Activated CD4-positive, CD25-positive, alpha-beta regulatory T cell treated with anti-CD3 and anti-CD28 coated beads, Interleukin-2, amount 50 U/mL, for 16 hours (primary cell): ENCODE data around the gene CRISPLD2.
"Not testable (repeated sequence)": the region's sequence is repeated elsewhere in the genome, so short reads cannot be mapped to it uniquely, and the experiment has no call there.

Experiments used
- DNase-seq: peaks from one replicate; pipeline ENCODE4 v3.0.0-alpha.2; 2020; ENCODE audit warnings: low read depth, low spot score

CRISPLD2 gene

GRCh38 chr16:84929421-84930297 lies 109.9 kb downstream of the CRISPLD2 start:
- no peak for DNase-seq

DNA sequence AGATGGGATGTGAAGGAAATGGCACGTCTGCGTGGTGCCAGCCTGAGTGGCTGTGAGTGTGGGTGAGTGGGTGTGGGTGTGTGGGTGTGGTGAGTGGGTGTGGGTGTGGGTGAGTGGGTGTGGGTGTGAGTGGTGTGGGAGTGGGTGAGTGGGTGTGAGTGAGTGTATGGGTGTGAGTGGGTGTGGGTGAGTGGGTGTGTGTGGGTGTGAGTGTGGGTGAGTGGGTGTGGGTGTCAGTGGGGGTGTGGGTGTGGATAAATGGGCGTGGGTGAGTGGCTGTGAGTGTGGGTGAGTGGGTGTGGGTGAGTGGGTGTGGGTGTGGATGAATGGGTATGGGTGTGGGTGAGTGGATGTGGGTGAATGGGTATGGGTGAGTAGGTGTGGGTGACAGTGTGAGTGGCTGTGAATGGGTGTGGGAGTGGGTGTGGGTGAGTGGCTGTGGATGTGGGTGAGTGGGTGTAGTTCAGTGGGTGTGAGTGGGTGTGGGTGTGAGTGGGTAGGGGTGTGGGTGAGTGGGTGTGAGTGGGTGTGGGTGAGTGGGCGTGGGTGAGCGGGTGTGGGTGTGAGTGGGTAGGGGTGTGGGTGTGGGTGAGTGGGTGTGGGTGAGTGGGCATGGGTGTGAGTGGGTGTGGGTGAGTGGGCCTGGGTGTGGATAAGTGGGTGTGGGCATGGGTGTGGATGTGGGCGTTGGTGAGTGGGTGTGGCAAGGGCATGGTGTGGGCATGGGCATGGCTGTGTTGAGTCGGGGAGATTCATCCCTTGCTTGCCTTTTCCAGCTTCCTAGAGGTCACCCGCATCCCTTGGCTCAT lies 110.7 kb downstream of the CRISPLD2 start:
- no peak for DNase-seq

DNA sequence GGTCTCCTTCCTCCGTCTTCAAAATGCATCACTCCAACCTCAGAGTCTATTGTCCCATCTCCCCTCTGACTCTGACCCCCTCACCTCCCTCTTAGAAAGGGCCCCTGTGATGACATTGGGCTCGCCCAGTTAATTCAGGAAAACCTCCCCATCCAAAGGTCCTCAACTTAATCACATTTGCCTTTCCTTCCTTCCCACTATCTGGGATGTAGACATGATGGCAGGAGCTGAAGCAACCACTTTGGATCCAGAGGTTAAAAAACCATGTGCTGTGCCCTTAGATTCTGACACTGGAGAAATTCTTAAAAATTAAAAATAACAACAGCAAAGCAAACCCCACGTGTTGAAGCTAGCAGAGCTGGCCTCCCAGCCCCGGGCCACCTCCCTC lies 111.3 kb downstream of the CRISPLD2 start:
- DNase-seq = no peak

GRCh38 chr16:84931506-84931905 lies 111.7 kb downstream of the CRISPLD2 start:
- DNase-seq = no peak

DNA sequence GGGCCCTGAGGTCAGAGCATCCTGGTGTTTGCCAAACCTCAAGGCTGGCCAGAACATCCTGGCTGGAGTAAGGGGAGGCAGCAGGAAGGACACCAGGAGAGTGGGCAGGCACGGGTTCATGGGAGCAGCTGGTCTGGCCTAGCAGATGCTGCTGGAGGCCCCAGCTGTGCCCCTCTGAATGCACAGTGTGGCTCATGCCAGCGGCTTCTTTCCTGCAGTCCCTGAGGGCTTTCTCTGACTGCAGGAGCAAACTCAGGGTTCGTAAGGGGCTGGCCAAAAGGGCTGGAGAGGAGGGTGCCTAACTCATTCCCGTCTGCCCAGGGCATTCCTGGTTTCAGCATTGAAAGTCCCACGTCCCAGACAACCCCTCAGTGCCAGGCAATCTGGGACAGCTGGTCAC lies 112.9 kb downstream of the CRISPLD2 start:
- no peak for DNase-seq

DNA sequence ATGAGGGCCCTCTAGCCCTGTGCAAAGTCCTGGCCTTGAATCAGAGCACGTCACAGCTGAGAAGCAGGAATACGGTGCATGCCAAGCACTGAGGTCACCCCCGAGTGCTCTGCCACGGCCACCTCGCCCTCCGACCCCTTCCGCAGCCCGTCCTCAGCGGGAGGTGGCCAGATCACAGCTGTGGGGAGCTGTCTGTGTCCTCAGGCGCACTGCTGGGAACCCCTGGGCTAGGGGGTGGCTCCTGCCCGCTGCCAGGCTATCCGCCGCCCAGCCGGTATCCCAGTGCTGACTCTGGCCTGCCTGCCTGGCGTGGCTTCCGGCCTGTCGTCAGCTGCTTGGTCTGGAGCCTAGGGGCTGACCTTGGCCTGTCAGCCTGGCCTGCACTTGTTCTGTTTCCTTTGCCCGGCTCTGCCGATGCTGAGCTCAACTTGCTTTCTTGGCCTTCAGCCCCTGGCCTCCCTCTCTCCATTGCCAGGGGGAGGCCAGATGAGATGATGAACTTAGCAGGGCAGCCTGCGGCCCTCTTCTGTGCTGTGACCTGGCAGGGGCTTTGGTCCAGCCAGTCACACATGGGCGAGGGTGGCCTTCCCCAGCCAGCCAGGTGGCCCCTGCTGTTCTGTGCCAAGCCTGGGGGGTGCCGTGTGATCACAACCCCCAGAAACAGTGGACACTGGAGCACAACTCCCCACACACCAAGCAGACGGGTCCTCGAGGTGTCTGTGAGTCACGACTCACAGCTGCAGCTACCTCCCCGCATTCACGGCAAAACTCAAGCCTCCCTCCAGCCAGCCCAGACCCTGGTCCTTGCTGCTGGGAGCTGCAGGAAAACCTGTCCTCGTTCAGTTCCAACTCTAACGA lies 114.2 kb downstream of the CRISPLD2 start:
- no peak for DNase-seq

- DNase-seq = no peak
These were observed 117.6 kb downstream of the CRISPLD2 start for GRCh38 chr16:84937196-84938005.

DNA sequence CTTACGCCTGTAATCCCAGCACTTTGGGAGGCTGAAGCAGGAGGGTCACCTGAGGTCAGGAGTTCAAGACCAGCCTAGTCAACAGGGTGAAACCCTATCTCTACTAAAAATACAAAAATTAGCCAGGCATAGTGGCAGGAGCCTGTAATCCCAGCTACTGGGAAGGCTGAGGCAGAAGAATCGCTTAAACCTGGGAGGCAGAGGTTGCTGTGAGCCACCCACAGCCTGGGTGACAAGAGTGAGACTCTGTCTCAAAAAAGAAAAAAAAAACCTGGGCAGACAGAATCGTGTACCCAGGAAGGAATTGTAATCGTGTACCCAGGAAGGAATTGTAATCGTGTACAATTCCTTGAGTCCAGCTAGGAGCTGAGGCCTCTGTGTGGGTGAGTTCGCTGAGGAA lies 118.8 kb downstream of the CRISPLD2 start:
- DNase-seq = not testable (repeated sequence)

- DNase-seq = no peak
These were observed 121.1 kb downstream of the CRISPLD2 start for GRCh38 chr16:84940670-84941551.

DNA sequence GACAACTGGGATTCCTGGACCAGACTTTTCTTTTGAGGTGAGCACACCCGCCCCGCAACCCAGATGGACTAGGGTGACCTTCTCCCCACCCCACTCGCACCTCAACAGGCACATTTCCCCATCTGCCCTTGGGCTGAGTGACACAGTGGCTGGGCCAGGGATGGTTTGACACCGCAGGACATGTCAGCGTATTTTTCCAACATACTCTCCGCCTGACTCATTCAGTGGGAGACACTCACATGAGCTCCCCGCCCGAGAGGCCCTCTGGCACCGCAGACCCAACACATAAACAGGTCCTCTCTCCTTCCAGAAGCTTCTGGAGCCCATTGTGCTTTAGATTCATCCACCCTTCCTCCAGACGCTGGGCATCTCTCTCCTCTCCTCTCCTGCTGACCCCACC lies 122.1 kb downstream of the CRISPLD2 start:
- no peak for DNase-seq

GRCh38 chr16:84942786-84943185 lies 123.0 kb downstream of the CRISPLD2 start:
- DNase-seq = no peak

DNA sequence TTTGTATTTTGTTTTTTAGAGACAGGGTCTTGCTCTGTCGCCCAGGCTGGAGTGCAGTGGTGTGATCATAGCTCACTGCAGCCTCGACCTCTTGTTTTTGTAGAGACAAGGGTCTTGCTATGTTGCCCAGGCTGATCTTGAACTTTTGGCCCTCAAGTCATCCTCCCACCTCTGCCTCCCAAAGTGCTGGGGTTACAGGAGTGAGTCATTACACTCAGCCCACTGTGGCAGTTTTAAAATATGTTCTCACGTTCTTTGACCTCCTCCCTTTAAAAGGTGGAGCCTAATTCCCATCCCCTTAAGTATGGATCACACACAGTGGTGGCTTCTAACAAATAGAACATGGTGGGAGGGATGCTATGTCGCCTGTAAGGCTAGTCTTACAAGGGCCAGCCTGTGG lies 123.8 kb downstream of the CRISPLD2 start:
- DNase-seq = no peak

DNA sequence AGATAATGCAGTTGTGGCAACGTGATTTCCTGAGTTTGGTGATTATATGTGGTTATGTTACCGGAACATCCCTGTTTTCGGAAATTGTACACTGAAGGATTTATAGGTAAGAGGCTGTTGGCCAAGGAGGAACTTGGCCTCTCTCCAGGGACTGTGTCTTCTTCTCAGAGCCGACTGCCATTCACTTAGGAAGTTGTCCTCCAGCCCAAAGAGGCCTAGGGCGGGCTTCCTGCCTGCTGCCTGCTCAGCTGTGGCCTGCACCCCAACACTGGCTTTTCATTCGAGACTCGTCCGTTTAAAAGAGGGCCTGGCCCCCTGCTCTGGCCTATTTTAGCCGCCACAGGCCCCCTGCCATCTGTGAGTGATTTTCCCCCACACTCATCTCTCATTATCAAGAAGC lies 127.2 kb downstream of the CRISPLD2 start:
- DNase-seq = no peak

DNA sequence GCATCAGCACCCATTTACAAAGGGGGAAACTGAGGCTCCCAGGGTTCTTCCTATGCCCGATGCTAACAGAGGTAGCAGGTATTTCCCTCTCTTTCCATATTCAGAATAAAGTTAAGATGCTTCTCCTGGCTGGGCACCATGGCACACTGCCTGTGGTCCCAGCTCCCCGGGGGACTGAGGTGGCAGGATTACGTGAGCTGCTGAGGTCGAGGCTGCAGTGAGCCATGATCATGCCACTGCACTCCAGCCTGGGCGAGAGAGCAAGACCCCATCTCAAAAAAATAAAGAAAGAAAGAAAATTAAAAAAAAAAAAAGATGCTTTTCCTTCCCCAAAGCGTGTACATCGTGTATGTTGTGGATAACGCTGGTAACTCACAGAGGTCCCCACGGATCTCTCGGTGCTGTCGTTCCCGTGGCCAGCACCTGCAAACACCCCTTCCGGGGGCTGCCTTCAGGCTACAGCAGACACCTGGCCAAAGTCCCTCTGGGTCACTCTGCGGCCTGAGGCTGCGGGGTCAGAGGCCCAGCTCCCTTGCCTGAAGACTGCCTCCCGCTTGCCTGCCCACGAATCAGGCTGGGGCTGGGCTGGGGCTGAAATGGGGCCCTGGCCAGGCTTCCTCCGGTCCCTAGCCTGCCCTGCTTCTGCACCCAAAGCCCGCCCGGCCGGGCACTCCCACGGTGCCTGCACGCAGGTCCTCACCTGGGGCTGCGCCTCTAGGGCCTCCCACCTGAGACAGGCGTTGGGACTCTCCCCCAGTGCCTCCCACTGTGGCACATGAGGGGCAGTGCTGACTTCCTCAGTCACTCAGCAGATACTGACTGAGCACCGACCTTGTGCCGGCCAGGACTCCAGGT lies 128.4 kb downstream of the CRISPLD2 start:
- DNase-seq = no peak

DNA sequence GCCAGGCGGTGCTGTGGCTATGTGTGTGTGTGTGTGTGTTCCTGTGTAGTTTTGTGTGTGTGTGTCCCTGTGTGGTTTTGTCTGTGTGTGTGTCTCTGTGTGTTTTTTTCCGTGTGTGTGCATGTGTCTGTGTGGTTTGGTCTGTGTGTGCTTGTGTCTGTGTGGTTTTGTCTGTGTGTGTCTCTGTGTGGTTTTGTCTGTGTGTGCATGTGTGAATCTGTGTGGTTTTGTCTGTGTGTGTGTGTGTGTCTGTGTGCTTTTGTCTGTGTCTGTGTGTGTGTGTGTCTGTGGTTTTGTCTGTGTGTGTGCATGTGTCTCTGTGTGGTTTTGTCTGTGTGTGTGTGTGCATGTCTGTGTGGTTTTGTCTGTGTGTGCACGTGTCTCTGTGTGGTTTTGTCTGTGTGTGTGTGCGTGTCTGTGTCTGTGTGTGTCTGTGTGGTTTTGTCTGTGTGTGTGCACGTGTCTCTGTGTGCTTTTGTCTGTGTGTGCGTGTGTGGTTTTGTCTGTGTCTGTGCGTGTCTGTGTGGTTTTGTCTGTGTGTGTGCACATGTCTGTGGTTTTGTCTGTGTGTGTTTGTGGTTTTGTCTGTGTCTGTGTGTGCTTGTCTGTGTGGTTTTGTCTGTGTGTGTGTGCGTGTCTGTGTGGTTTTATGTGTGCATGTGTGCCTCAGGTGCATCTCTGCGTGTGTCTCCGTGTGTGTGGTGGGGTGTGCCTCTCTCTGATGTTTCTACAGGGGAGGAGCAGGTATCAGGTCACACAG lies 129.2 kb downstream of the CRISPLD2 start:
- DNase-seq = no peak

GRCh38 chr16:84949772-84950436 lies 130.1 kb downstream of the CRISPLD2 start:
- no peak for DNase-seq

DNA sequence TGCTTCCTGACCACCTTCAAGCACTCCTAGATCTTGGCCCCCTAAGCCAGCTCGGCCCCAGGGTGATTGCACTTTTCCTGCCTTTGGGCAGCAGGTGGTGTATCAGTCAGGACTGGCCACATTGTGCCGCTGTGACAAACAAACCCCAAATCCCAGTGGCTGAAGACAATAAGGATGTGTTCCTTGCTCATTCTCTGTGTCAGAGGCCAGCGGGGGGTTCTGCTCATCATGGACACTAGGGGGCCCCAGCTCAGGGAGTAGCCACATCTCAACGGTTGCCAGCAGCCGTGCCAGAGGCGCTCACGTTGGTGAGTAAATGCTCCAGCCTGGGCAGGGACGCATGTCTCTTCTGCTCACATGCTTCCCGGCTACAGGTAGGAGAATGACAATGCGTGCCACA lies 131.1 kb downstream of the CRISPLD2 start:
- no peak for DNase-seq
